ENCODE data around the gene UGT1A8. TPM values are rescaled to one million over a fixed set of nuclear protein-coding genes. Genes with fewer than 3 reads are reported as not detected.

UGT1A8 gene
- total and polyA plus RNA-seq, 2 of the 4 experiments (the other 2 are of a cell fraction): not detected

DNA sequence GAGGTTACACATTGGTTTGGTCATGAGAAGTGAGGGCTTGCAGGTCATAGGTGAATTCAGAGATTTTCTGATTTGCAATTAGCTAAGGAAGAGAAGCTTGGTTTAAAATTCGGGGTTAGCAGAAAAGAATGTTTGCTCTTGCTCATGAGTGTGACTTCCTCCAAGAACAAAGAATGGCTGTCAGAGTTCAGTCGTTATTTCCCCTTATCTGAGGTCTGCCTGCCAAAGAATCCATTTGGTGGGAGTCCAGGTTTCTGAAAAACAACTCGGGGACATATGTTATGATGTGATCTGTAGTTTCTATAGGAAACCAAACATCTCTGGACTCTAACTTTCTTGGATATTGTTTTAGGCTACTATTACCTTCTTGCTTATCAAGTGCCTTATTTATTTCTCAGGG is 72.1 kb downstream of the UGT1A8 start:
- Histone ChIP-seq H3K4me3 (ENCODE audit: insufficient read depth, low read depth, low read length) (no peak overlapping the region), H3K4ac (ENCODE audit: low read depth, low read length) (no peak overlapping the region)
- no CpG with 5 or more reads among the region's 3 CpGs for WGBS, 2 experiments (ENCODE audit: extremely low coverage in 2 of 2, insufficient read length in 1 of 2)

More for the DNA sequence above, 72.1 kb downstream of the UGT1A8 start:
- no peak overlapping the region for H2AK9ac ChIP-seq (replicated peaks; ENCODE audit: low read depth, low read length, poor library complexity)
- dilution Hi-C loops (cut with HindIII; ENCODE audit: low sequenced_read_pairs, unreplicated experiment) (no loop called here), intact Hi-C loops (cut with micrococcal nuclease) (no loop called here), in situ Hi-C loops (cut with MboI; ENCODE audit: low sequenced_read_pairs) (no loop called here)
- H2AFZ ChIP-seq (replicated peaks; ENCODE audit: low read length, poor library complexity): no peak overlapping the region
- no peaks in the 10 kb centered on the region for H3K4me1 ChIP-seq (ENCODE audit: control insufficient read depth, insufficient read depth, low read length)
- no peak overlapping the region for H2BK15ac ChIP-seq (ENCODE audit: low read depth, low read length)
- no peak overlapping the region for H3K9ac ChIP-seq (ENCODE audit: low read depth, low read length)
- peaks cover 2% of the 10 kb centered on the region for H3K27me3 ChIP-seq (ENCODE audit: control insufficient read depth, insufficient read depth, low read length)
- H3K27ac ChIP-seq (ENCODE audit: insufficient read depth, low read length): no peak overlapping the region
- H3K36me3 ChIP-seq (ENCODE audit: control insufficient read depth, insufficient read depth, low read length): no peaks in the 10 kb centered on the region
- no peak overlapping the region for H2BK5ac ChIP-seq (ENCODE audit: low read depth, low read length, poor library complexity, severe bottlenecking)
- TF ChIP-seq SMC3 (IDR thresholded peaks at IDR 0.05; ENCODE audit: low read depth, low read length): no peak
- no peak for TF ChIP-seq FOS (IDR thresholded peaks at IDR 0.05; ENCODE audit: low read depth, low read length)
- H3K23ac ChIP-seq (ENCODE audit: low read depth, low read length): no peak overlapping the region
- H2BK20ac ChIP-seq (ENCODE audit: low read depth, low read length): no peak overlapping the region
- no peak overlapping the region for H4K91ac ChIP-seq (ENCODE audit: insufficient read depth, low read depth, low read length)
- H3K56ac ChIP-seq (ENCODE audit: extremely low read depth, insufficient read depth, low read length): no peak overlapping the region
- H2AK5ac ChIP-seq (ENCODE audit: low read depth, low read length): no peak overlapping the region
- no peaks in the 10 kb centered on the region for H3K79me1 ChIP-seq (ENCODE audit: low read depth in 1 of 2, low read length in 2 of 2)
- H4K5ac ChIP-seq (ENCODE audit: low read depth, low read length): no peak overlapping the region
- POLR2A ChIA-PET (ENCODE audit: unreplicated experiment): no interaction called here
- ATAC-seq (ENCODE audit: low read depth) (no peak), DNase-seq (no peak)
- H2BK120ac ChIP-seq (ENCODE audit: low read depth, low read length): no peak overlapping the region
- BruUV-seq (replicated peaks): no TSS peak
- CTCF ChIA-PET: no interaction called here
- H3K9me1 ChIP-seq (ENCODE audit: insufficient read depth, low read length): no peaks in the 10 kb centered on the region
- no peaks in the 10 kb centered on the region for H3K9me3 ChIP-seq (ENCODE audit: control insufficient read depth, insufficient read depth, low read length)
- no peak overlapping the region for H3K4me2 ChIP-seq (ENCODE audit: low read depth, low read length)
- H3K18ac ChIP-seq (ENCODE audit: low read depth, low read length): no peak overlapping the region
- no peak overlapping the region for H3K14ac ChIP-seq (replicated peaks; ENCODE audit: low read depth, low read length)
- H4K8ac ChIP-seq (ENCODE audit: low read depth in 2 of 2, low read length in 2 of 2): no peak overlapping the region
- H4K20me1 ChIP-seq (ENCODE audit: insufficient read depth, low read length): no peaks in the 10 kb centered on the region

Measured in IMR-90 (cell line).